Neutrophil (primary cell): ENCODE results near the gene MRAP.
"Not testable (repeated sequence)": the region's sequence is repeated elsewhere in the genome, so short reads cannot be mapped to it uniquely, and the experiment has no call there.

Source experiments
- H3K27ac ChIP-seq: fragments of 200-600 bp; sonication (generic); 2 replicates; pipeline ENCODE4 v1.5.1; 2016; ENCODE audit warnings: mild to moderate bottlenecking, moderate library complexity
- H3K27me3 ChIP-seq: fragments of 200-600 bp; sonication (generic); 2 replicates; pipeline ENCODE4 v1.6.0; 2016; ENCODE audit warnings: mild to moderate bottlenecking
- H3K36me3 ChIP-seq: fragments of 200-600 bp; sonication (generic); 2 replicates; pipeline ENCODE4 v1.5.1; 2017
- H3K4me1 ChIP-seq, 2 experiments: fragments of 200-600 bp in 1 of 2; sonication (generic) in 1 of 2; 1 replicate in 1 of 2; 2 replicates in 1 of 2; pipeline versions ENCODE4 v1.5.1 to v1.6.1; 2013 to 2016; ENCODE audit warnings: low read depth in 1 of 2, low read length in 1 of 2, mild to moderate bottlenecking in 1 of 2, moderate library complexity in 1 of 2; ENCODE audit not compliant: control insufficient read depth in 1 of 2, insufficient read depth in 1 of 2
- H3K4me3 ChIP-seq, 2 experiments: fragments of 200-600 bp in 1 of 2; sonication (generic) in 1 of 2; 1 replicate in 1 of 2; 2 replicates in 1 of 2; pipeline ENCODE4 v1.5.1; 2013 to 2016; ENCODE audit warnings: low read depth in 1 of 2, low read length in 1 of 2, mild to moderate bottlenecking in 1 of 2, moderate library complexity in 1 of 2
- H3K9me3 ChIP-seq: fragments of 200-600 bp; sonication (generic); 2 replicates; pipeline ENCODE4 v1.5.1; 2016
- TF ChIP-seq, protein P1 (sequence below): fragments of 200-600 bp; sonication (generic); IDR thresholded peaks from 2 replicates; pipeline ENCODE4 v1.5.1; 2016; ENCODE audit warnings: antibody characterized with exemption

The MRAP gene

DNA sequence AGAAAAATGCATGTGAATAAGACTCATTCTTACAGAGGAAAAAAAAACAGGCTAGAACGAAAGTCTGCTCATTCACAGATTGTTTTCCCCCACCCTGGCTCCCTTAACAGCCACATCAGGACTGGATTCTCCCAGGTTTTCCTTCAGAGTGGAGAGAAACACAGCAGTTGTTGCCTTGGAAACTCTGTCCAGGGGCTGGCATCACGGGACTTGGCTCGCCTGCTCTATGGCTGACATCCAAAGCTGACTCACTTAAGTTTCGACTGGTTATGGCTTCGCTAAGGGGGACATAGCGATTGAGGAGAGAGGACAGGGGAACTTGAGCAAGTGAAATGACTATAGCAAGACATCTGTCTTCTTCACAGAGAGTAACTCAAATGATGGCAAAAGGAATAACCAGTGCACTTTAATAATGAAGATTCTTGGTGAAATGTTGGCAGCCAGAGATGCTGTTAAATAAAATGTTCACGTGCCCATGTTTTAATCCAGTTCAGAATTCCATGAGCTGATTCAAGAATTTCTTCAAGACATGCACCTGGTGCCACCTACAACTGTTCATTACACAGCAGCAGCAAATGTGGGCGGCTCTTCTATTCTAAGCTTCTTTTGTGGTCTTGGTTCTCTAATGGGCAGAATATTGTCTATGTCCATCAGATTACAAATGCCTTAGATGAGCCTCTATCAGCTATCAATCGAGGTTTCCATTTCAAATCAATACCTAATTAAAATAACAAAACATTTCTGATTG is 41.6 kb upstream of the MRAP start:
- Histone ChIP-seq H3K4me1 (peaks cover 6% of the 10 kb centered on the region in 2 experiments), H3K27me3 (peaks cover 12% of the 10 kb centered on the region), H3K27ac (no peak overlapping the region), H3K36me3 (no peaks in the 10 kb centered on the region), H3K4me3 (no peak overlapping the region), H3K9me3 (no peaks in the 10 kb centered on the region)
- TF ChIP-seq, protein P1, sequence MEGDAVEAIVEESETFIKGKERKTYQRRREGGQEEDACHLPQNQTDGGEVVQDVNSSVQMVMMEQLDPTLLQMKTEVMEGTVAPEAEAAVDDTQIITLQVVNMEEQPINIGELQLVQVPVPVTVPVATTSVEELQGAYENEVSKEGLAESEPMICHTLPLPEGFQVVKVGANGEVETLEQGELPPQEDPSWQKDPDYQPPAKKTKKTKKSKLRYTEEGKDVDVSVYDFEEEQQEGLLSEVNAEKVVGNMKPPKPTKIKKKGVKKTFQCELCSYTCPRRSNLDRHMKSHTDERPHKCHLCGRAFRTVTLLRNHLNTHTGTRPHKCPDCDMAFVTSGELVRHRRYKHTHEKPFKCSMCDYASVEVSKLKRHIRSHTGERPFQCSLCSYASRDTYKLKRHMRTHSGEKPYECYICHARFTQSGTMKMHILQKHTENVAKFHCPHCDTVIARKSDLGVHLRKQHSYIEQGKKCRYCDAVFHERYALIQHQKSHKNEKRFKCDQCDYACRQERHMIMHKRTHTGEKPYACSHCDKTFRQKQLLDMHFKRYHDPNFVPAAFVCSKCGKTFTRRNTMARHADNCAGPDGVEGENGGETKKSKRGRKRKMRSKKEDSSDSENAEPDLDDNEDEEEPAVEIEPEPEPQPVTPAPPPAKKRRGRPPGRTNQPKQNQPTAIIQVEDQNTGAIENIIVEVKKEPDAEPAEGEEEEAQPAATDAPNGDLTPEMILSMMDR = no peak

DNA sequence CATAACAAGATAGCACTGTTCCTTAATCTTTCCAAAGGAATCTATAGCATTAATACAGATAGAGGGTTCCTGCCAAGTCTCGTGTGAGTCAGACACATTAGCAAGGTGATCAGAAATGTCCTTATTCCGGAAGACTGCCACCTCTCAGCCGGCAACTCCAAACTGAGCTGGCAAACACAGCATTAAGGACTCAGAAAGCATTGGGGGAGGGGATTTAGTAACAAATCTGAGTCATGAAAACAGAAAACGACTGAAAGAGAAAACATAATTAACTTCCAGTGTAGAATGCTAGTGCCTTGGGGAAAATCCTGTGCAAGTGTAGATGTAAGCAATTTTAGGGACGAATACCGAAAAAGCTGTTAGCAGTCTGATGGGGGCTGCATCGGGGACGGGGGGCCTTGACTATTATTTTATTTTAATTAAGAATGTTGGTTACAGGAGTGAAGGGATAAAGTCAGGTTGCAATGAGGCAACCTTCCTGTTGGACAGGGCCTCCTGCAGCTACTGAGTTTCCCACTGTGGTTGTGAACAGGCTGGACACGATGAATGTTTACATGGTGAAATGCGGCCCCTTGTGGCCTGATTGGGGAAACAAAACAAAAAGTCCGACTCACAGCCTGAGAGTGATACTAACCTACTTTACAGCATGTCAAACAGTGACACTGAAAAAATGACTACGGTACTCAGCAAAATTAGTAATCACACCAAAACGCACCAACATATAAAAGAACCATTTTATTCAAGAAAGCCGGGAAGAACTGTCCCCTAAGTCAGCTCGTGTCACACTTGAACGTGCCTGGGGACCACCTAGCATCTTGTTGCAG is 40.5 kb upstream of the MRAP start:
- Histone ChIP-seq H3K4me1 (peaks cover 11 to 12% of the 10 kb centered on the region in 2 experiments), H3K27ac (no peak overlapping the region), H3K4me3 (no peak overlapping the region)

DNA sequence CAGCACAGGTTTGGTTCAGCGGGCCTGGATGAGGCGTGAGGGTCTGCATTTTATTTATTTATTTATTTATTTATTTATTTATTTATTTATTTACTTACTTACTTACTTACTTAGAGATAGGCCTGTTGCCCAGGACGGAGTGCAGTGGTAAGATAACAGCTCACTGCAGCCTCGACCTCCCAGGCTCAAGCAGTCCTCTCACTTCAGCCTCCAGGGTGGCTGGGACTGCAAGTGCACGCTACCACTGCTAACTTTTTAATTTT is 39.9 kb upstream of the MRAP start:
- Histone ChIP-seq H3K27me3 (peaks cover 12% of the 10 kb centered on the region), H3K4me1 (peaks cover 11 to 12% of the 10 kb centered on the region in 2 experiments)
- not testable (repeated sequence) for H3K36me3 ChIP-seq, H3K4me3 ChIP-seq, H3K9me3 ChIP-seq, H3K27ac ChIP-seq

More for the DNA sequence above, 40.5 kb upstream of the MRAP start:
- H3K36me3 ChIP-seq = no peaks in the 10 kb centered on the region
- peaks cover 12% of the 10 kb centered on the region for H3K27me3 ChIP-seq
- TF ChIP-seq, protein P1 = no peak
- H3K9me3 ChIP-seq = no peaks in the 10 kb centered on the region

DNA sequence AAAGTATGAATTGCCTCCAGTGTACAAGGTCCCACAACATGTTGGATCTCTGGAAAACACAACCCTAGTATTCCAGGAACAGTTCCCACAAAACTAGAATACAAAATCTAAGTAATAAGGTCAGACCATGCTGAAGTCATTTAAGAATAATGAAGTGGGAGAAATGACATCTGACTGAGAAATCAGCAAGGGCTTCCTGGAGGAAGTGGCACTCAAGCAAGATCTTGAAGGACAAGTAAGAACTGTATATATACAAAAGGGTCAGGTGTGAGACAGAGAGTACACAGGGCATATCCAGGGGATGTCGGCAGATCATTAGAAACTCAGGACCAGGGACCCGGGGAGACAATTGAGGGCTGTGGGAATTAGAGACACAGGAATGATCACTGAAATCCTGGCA is 38.5 kb upstream of the MRAP start:
- Histone ChIP-seq H3K27ac (no peak overlapping the region), H3K9me3 (no peaks in the 10 kb centered on the region), H3K27me3 (peaks cover 12% of the 10 kb centered on the region), H3K4me3 (no peak overlapping the region), H3K36me3 (no peaks in the 10 kb centered on the region), H3K4me1 (peaks cover 11 to 12% of the 10 kb centered on the region in 2 experiments)
- TF ChIP-seq, protein P1 = no peak

DNA sequence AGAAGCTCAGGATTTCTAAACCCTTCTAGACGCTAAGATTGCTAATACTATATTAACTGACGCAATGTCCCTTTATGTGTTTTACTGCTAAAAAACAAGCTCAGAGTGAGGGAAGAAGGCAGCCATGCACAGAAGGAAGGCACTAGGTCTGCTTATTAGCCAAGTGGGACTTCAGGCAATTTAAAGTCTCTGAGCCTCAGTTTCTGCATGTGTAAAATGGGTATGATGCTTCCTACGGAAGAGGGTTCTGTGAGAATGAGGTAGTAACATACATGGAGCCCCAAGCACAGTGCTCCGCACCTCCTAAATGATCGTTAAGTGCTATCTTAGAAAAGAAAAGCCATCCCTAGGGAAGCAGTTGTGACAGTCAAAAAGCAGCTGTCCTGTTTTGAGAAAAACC is 36.7 kb upstream of the MRAP start:
- H3K9me3 ChIP-seq = no peaks in the 10 kb centered on the region

DNA sequence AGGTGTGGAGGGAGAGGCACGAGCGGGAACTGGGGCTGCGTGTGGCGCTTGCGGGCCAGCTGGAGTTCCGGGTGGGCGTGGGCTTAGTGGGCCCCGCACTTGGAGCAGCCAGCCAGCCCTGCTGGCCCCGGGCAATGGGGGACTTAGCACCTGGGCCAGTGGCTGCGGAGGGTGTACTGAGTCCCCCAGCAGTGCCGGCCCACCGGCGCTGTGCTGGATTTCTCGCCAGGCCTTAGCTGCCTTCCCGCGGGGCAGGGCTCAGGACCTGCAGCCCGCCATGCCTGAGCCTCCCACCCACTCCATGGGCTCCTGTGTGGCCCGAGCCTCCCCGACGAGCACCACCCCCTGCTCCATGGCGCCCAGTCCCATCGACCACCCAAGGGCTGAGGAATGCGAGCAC is 33.3 kb upstream of the MRAP start:
- H3K36me3 ChIP-seq = peaks cover 29% of the 10 kb centered on the region
- H3K27ac ChIP-seq, H3K27me3 ChIP-seq, H3K4me3 ChIP-seq, H3K9me3 ChIP-seq: not testable (repeated sequence)
- H3K4me1 ChIP-seq = peaks cover 11 to 12% of the 10 kb centered on the region in 2 experiments

More for the DNA sequence above, 36.7 kb upstream of the MRAP start:
- H3K36me3 ChIP-seq = peaks cover 2% of the 10 kb centered on the region
- peaks cover 11 to 12% of the 10 kb centered on the region in 2 experiments for H3K4me1 ChIP-seq
- peaks cover 3% of the 10 kb centered on the region for H3K27me3 ChIP-seq
- H3K4me3 ChIP-seq = no peak overlapping the region
- TF ChIP-seq, protein P1 = no peak
- H3K27ac ChIP-seq = no peak overlapping the region
